BJ (cell line): ENCODE measurements around the gene PLD3. TPM values are rescaled to one million over a fixed set of nuclear protein-coding genes. Genes with fewer than 3 reads are reported as not detected.

Experiments
- CTCF ChIA-PET: fragments of 350-600 bp; formaldehyde crosslinking; extraction: SDS; loops from one replicate; lab custom pipeline; 2021; ENCODE audit warnings: antibody characterized with exemption, inconsistent platforms; lab: Yijun Ruan, JAX
- POLR2A ChIA-PET: fragments of 300-600 bp; sonication (Branson Sonifier 250); formaldehyde crosslinking; extraction: SDS; loops from one replicate; lab custom pipeline; 2021; ENCODE audit warnings: antibody characterized with exemption; lab: Charles Lee
- DNase-seq: peaks from one replicate; pipeline ENCODE4 v3.0.0-alpha.2; 2011; ENCODE audit warnings: low read depth
- H3K27me3 ChIP-seq: 2 replicates; pipeline ENCODE4 v1.6.0; 2011; ENCODE audit warnings: low read length; ENCODE audit not compliant: control insufficient read depth, insufficient read depth
- H3K36me3 ChIP-seq: 2 replicates; pipeline ENCODE4 v1.5.1; 2011; ENCODE audit warnings: low read length; ENCODE audit not compliant: control insufficient read depth, insufficient read depth
- H3K4me3 ChIP-seq: 2 replicates; pipeline ENCODE4 v1.5.1; 2011; ENCODE audit warnings: low read depth, mild to moderate bottlenecking, control low read depth, low read length
- polyA plus RNA-seq: library from polyadenylated mRNA; depleted of rRNA; stranded (reverse); fragments of >200 nt; gene quantifications from 2 replicates; pipeline ENCODE4 v1.2.3, GENCODE V29; 2011
- TF ChIP-seq, protein P1 (sequence below): IDR thresholded peaks from 2 replicates; pipeline ENCODE4 v1.5.1; 2011; ENCODE audit warnings: low read depth, mild to moderate bottlenecking, control low read depth, inconsistent platforms, low read length, moderate library complexity; ENCODE audit not compliant: insufficient read depth

Gene PLD3
- polyA plus RNA-seq, 1 experiment = 571 TPM

GRCh38 chr19:40419780-40420179 lies 71.3 kb downstream of the PLD3 start:
- DNase-seq = no peak
- Histone ChIP-seq H3K4me3 (no peak overlapping the region), H3K27me3 (no peaks in the 10 kb centered on the region), H3K36me3 (peaks cover 8% of the 10 kb centered on the region)
- CTCF ChIA-PET = interaction anchor here (1.2 to 3.3 kb wide), 11 partner anchors 8 to 184 kb away, joined by 3 to 20 read pairs (median 4); no protein-coding TSS in a partner anchor
- TF ChIP-seq, protein P1, sequence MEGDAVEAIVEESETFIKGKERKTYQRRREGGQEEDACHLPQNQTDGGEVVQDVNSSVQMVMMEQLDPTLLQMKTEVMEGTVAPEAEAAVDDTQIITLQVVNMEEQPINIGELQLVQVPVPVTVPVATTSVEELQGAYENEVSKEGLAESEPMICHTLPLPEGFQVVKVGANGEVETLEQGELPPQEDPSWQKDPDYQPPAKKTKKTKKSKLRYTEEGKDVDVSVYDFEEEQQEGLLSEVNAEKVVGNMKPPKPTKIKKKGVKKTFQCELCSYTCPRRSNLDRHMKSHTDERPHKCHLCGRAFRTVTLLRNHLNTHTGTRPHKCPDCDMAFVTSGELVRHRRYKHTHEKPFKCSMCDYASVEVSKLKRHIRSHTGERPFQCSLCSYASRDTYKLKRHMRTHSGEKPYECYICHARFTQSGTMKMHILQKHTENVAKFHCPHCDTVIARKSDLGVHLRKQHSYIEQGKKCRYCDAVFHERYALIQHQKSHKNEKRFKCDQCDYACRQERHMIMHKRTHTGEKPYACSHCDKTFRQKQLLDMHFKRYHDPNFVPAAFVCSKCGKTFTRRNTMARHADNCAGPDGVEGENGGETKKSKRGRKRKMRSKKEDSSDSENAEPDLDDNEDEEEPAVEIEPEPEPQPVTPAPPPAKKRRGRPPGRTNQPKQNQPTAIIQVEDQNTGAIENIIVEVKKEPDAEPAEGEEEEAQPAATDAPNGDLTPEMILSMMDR = no peak
- POLR2A ChIA-PET = interaction anchor here (0.7 kb wide), 1 partner anchor 213 kb away, joined by 10 read pairs; no protein-coding TSS in a partner anchor

GRCh38 chr19:40420451-40420765 lies 71.9 kb downstream of the PLD3 start:
- CTCF ChIA-PET = interaction anchor here (0.6 to 3.3 kb wide), 21 partner anchors 9 to 183 kb away, joined by 3 to 20 read pairs (median 5); partner anchors contain the start of genes BLVRB and SERTAD3
- no peak for DNase-seq
- H3K27me3 ChIP-seq = no peaks in the 10 kb centered on the region
- peak overlapping the region; percentile 55 for H3K4me3 ChIP-seq
- POLR2A ChIA-PET = interaction anchor here (0.7 to 1.0 kb wide), 3 partner anchors 14 to 213 kb away, joined by 4 to 20 read pairs (median 10); partner anchors contain the start of gene BLVRB
- peaks cover 8% of the 10 kb centered on the region for H3K36me3 ChIP-seq
- TF ChIP-seq, protein P1 = no peak

DNA sequence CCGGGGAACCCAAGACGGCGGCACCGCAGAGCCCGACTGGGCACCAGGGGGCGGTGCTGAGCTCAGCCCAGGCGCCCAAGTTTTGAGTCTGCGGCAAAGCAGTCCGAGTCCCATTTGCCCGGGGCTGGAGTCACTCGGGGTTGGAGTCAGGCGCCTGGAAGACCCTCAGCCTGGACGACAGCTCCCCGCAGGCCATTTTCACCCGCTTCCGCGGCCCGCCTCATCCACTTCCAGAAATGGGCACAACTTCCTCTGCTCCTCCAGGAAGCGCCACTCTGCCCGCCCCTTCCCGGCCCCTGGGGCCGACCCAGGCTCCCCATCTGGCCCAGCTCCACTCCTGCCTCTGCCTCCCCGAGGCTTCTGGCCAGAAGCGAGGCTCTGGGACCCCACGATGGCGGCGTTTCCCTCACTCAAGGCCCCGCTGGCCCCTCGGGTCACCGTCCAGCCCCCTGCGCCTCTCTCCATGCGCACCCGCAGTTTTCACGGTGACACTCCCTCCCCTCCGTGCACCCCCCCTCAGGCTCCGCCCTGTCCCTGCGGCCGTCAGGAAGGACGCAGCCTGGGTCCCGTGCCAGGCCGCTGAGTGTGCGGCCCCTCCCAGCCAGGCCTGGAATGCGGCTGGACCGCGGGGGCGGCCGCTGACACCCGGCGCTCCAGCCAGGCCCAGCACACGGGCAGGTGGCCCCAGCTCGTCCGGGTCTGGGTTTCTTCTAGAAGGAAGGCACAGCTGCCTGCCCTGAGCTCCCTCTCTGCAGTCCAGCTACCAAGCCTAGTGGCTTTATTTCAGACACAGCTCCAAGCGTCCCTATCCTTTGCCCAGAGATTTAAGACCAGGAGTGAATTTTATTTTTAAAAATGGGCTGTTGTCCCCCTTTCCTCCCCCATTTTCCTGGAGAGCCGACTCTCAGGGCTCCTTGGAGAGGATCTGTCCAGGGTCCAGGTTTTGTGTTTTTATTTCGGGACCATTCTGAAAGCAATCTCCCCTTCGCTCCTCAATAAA lies 72.6 kb downstream of the PLD3 start:
- Histone ChIP-seq H3K27me3 (no peaks in the 10 kb centered on the region), H3K36me3 (peaks cover 8% of the 10 kb centered on the region), H3K4me3 (peak overlapping the region; percentile 55)
- TF ChIP-seq, protein P1 = peak; percentile 99
- CTCF ChIA-PET = interaction anchor here (0.6 to 3.3 kb wide), 22 partner anchors 9 to 183 kb away, joined by 3 to 20 read pairs (median 4); partner anchors contain the start of genes BLVRB and SERTAD3
- POLR2A ChIA-PET = interaction anchor here (0.6 to 1.0 kb wide), 4 partner anchors 13 to 222 kb away, joined by 3 to 20 read pairs (median 7); partner anchors contain the start of gene BLVRB
- peak; percentile 59 for DNase-seq

DNA sequence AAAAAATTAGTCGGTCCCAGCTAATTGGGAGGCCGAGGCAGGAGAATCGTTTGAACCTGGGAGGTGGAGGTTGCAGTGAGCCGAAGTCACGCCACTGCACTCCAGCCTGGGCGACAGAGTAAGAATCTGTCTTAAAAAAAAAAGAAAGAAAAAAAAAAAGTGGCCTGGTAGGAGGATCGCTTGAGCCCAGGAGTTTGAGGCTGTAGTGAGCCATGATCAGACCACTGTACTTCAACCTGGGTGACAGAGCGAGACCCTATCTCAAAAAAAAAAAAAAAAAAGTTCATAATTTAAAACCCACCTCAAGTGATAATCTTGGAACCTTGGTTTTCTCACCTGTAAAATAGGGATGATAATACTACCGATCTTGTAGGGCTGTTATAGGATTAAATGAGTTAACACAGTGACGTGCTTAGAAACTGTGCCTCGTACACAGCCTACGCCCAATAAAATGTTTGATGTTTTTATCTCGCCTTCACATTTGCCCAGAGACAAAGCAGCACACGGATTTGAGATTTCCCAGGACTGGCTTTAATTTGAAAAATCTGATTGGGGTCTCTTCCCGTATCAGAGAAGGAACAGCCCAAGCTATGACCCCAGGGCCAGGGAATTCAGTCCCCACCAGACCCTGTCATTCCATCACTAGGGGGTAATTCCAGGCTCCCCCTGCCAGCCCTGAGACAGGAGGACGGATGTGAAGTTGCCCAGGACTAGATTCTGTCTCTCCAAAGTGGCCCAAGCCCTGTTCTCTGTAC lies 73.7 kb downstream of the PLD3 start:
- no peak for DNase-seq
- H3K27me3 ChIP-seq = no peaks in the 10 kb centered on the region
- ChIA-PET POLR2A (no interaction called here), CTCF (interaction anchor here (1.5 to 2.2 kb wide), 3 partner anchors 20 to 25 kb away, joined by 4 to 11 read pairs (median 8); no protein-coding TSS in a partner anchor)
- H3K36me3 ChIP-seq = peaks cover 8% of the 10 kb centered on the region
- TF ChIP-seq, protein P1 = no peak
- H3K4me3 ChIP-seq = no peak overlapping the region
